Forelimb muscle (tissue), 1 donor: Measurements from ENCODE around the gene APP. TPM values are rescaled to one million over a fixed set of nuclear protein-coding genes. Genes with fewer than 3 reads are reported as not detected.

Source experiments
- DNase-seq: peaks from one replicate; pipeline ENCODE4 v3.0.0-alpha.2; 2013; ENCODE audit warnings: low read depth
- polyA plus RNA-seq: library from polyadenylated mRNA; unstranded; fragments of 120-200 nt; gene quantifications from one replicate; pipeline ENCODE4 v1.2.1, GENCODE V29; 2013; ENCODE audit not compliant: insufficient read length

The APP gene
- polyA plus RNA-seq, 1 donor: 238 TPM

DNA sequence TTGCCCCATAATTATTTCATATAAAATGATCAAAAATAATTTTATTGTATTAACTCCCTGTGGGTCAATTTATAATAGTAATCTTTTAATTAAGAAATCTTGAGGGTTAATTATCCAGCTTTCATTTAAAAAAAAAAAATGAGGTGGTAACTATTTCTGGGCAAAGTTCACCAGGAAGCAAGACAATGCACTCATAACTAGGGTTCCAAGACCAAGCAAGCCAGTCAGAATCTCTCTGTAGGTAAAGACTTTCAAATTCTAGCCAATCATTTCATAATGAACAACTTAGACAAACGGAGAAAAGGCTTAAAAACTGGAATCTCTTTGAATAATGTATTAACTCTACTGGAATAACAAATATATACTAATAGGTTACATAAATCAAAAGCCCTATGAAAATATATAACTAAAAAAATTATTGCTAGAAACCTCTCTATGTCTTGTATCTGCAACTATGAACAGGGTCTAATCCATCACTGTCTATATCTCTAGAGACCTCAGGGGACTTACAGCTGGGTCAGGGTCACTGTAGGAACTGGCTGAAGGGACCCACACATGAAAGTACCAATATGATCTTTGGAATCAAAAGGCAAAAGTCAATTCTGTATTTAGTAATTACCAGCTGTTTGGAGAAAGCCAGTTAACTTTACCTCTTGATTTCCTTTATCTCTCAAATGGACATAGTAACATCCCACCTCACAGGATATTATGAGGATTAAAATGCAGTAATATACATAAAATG lies 43.3 kb downstream of the APP start:
- DNase-seq: no peak

GRCh38 chr21:26126168-26126553 lies 44.4 kb downstream of the APP start:
- DNase-seq: no peak

- DNase-seq: no peak
Observed at GRCh38 chr21:26125433-26126167, 45.0 kb downstream of the APP start.

GRCh38 chr21:26124896-26125295 lies 45.7 kb downstream of the APP start:
- no peak for DNase-seq

- DNase-seq: no peak
Observed at GRCh38 chr21:26124421-26124833, 46.1 kb downstream of the APP start.

DNA sequence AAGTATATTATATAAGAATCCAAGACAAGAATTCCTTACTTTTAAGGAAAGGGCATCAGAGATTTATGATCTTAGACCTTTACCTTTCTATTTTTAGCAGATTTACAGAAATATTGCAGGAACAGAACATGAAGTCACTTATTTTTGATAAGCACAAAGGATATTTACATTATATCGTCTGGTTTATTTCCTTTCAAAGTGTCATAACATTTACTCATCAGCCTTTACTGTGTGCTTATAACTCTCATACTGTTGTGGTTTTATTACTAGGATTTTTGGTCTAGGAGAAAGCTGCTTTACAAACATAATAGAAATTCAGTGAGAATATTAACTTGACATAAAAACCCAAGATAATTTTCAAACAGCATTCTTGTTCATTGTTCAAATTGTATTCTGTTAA lies 47.6 kb downstream of the APP start:
- no peak for DNase-seq

GRCh38 chr21:26120828-26121227 lies 49.7 kb downstream of the APP start:
- no peak for DNase-seq

- DNase-seq: no peak
Observed at GRCh38 chr21:26119906-26120305, 50.7 kb downstream of the APP start.

- DNase-seq: no peak
Observed at GRCh38 chr21:26118938-26119540, 51.5 kb downstream of the APP start.

DNA sequence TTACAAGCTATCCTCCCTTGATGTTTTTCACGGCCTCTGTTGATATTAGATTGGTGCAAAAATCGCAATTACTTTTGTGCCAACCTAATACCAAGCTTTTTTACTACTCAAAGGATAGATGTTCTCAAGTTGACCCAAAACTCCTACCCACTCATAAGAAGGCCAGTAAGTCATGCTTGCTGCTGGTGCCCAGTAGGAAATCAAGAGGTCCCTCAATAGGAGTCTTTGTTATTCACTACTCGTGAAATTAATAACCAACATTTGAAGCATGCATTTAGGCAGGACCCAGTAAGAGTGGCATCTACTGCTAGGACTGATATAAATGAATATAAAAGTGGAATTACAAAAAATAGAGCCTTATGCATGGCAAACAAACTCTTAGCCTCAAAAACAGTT lies 52.6 kb downstream of the APP start:
- DNase-seq: no peak

DNA sequence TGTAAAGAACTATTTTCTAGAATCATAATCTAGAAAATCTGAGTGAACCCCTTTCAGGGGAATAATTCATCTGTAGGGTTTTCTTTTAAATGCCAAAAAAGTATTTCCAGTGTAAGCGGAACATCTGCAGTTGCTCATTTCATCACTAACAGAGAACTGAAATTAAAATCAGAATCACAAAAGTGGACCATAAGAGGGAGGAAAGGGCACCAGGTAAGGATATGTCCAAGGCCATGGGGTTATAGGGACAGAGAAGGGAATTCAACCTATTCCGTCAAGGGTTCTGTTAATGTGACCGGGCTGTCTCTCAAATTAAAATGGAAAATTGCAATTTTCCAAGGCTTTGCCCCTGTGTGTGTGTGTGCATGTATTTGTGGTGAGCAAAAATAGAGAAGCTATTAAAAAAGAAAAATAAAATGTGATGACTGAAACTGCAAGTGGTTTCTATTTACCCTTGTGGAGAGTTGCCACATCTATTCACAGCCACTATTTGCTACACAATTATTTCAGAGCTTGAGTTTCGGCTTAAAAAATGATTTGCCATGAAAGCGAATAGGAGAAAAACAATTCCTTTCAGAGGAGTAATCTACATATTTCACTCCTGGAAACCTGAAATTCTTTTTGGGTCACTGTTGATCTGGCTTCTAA lies 53.1 kb downstream of the APP start:
- no peak for DNase-seq

GRCh38 chr21:26116456-26117011 lies 54.0 kb downstream of the APP start:
- no peak for DNase-seq

- peak; percentile 9 for DNase-seq
Observed at GRCh38 chr21:26115899-26116298, 54.7 kb downstream of the APP start.

DNA sequence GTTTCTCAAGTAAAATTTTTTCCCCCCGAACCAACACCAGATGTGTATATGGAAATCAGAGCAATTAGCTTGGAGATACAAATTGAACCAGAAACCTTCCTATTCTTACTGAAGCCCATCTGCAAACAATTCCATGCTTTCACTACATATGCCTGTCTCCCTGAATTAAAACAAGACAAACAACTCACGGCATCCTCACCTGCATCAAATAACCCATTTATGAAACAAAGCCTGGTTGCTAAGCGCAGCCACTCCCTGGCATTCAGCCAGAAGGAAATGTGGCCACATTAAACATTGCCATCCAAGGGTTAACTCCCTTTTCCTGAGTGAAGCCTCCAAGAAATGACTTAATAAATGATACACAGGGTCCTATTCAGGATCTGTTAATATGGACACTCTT lies 55.3 kb downstream of the APP start:
- no peak for DNase-seq

- DNase-seq: no peak
Observed at GRCh38 chr21:26112975-26113374, 57.6 kb downstream of the APP start.

- DNase-seq: no peak
Observed at GRCh38 chr21:26112127-26112742, 58.3 kb downstream of the APP start.

DNA sequence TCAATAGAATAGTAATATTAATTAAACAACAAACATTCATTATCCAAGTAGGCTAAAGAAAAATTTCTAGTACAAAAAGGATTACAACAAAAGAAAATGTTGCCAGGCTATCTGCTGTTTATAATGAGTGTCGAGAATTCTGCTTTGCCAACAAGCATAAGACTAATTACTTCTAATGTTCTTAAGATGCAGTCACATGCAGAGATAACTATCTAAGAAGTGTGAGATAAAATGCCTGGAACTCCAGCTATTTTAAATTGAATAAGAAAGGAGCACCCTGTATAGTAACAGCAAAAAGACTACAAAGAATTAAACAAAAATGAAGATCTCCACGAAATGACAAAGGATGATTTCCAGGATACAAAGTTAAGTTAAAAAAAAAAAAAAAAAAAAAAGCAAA lies 59.9 kb downstream of the APP start:
- DNase-seq: no peak

- DNase-seq: no peak
Observed at GRCh38 chr21:26107429-26107828, 63.1 kb downstream of the APP start.

GRCh38 chr21:26106562-26106961 lies 64.0 kb downstream of the APP start:
- DNase-seq: no peak

GRCh38 chr21:26105819-26106218 lies 64.8 kb downstream of the APP start:
- no peak for DNase-seq

GRCh38 chr21:26100573-26100972 lies 70.0 kb downstream of the APP start:
- DNase-seq: no peak
